C4-2B (cell line): Measurements from ENCODE around the gene ERBB4.

Experiments
- CTCF ChIP-seq: fragments of 450-650 bp; conservative IDR thresholded peaks from 2 replicates; pipeline ENCODE4 v1.5.1; 2017; ENCODE audit warnings: mild to moderate bottlenecking
- ZFX ChIP-seq: fragments of 450-650 bp; IDR thresholded peaks from 2 replicates; pipeline ENCODE4 v1.6.1; 2017

- TF ChIP-seq CTCF = no peak
- TF ChIP-seq ZFX = no peak
These were observed 267.0 kb downstream of the ERBB4 start for GRCh38 chr2:212271583-212271982.
